Measurements from ENCODE around the gene IGF2BP1.

Gene IGF2BP1

GRCh38 chr17:49074851-49075540, 77.8 kb downstream of the IGF2BP1 start:
- no peak overlapping the region for H3K9ac ChIP-seq (ENCODE audit: low read length)
- no peaks in the 10 kb centered on the region for H3K4me1 ChIP-seq (ENCODE audit: low read length)
- no peaks in the 10 kb centered on the region for H3K9me3 ChIP-seq (ENCODE audit: insufficient read depth, low read length)
- H4K20me1 ChIP-seq (ENCODE audit: insufficient read depth, low read length) = no peaks in the 10 kb centered on the region
- no peak overlapping the region for H3K4me3 ChIP-seq (ENCODE audit: low read length)
- no peaks in the 10 kb centered on the region for H3K79me2 ChIP-seq (ENCODE audit: low read length)
- H3K27me3 ChIP-seq (ENCODE audit: low read depth, low read length) = no peaks in the 10 kb centered on the region; the same call in 1 of the 2 replicates
- no peaks in the 10 kb centered on the region for H3K36me3 ChIP-seq (replicated peaks; ENCODE audit: low read depth, low read length)
- no peak for TF ChIP-seq EZH2phosphoT487 (IDR thresholded peaks at IDR 0.05; ENCODE audit: low read depth)
- no peak for TF ChIP-seq CTCF (IDR thresholded peaks at IDR 0.05; ENCODE audit: low read depth, low read length)
- no peak overlapping the region for H3K4me2 ChIP-seq (ENCODE audit: low read length)
- no peak overlapping the region for H2AFZ ChIP-seq (ENCODE audit: low read depth, low read length)
- no peak overlapping the region for H3K27ac ChIP-seq (ENCODE audit: low read length)

GRCh38 chr17:49076573-49077384, 79.6 kb downstream of the IGF2BP1 start:
- TF ChIP-seq CTCF (IDR thresholded peaks at IDR 0.05; ENCODE audit: low read depth, low read length) = no peak
- no peak overlapping the region for H3K27ac ChIP-seq (ENCODE audit: low read length)
- H3K4me1 ChIP-seq (ENCODE audit: low read length) = no peaks in the 10 kb centered on the region
- H3K79me2 ChIP-seq (ENCODE audit: low read length) = no peaks in the 10 kb centered on the region
- H3K4me3 ChIP-seq (ENCODE audit: low read length) = no peak overlapping the region
- no peak overlapping the region for H3K4me2 ChIP-seq (ENCODE audit: low read length)
- no peak overlapping the region for H2AFZ ChIP-seq (ENCODE audit: low read depth, low read length)
- no peaks in the 10 kb centered on the region for H4K20me1 ChIP-seq (ENCODE audit: insufficient read depth, low read length)
- H3K9ac ChIP-seq (ENCODE audit: low read length) = no peak overlapping the region
- H3K27me3 ChIP-seq (ENCODE audit: low read depth, low read length) = no peaks in the 10 kb centered on the region; the same call in 1 of the 2 replicates
- no peaks in the 10 kb centered on the region for H3K9me3 ChIP-seq (ENCODE audit: insufficient read depth, low read length)
- no peaks in the 10 kb centered on the region for H3K36me3 ChIP-seq (replicated peaks; ENCODE audit: low read depth, low read length)

GRCh38 chr17:49078248-49078647, 81.1 kb downstream of the IGF2BP1 start:
- Histone ChIP-seq H2AFZ (ENCODE audit: low read depth, low read length) (no peak overlapping the region), H4K20me1 (ENCODE audit: insufficient read depth, low read length) (no peaks in the 10 kb centered on the region), H3K79me2 (ENCODE audit: low read length) (no peaks in the 10 kb centered on the region), H3K9me3 (ENCODE audit: insufficient read depth, low read length) (no peaks in the 10 kb centered on the region), H3K9ac (ENCODE audit: low read length) (no peak overlapping the region), H3K36me3 (replicated peaks; ENCODE audit: low read depth, low read length) (no peaks in the 10 kb centered on the region), H3K4me2 (ENCODE audit: low read length) (no peak overlapping the region), H3K27ac (ENCODE audit: low read length) (no peak overlapping the region), H3K4me1 (ENCODE audit: low read length) (no peaks in the 10 kb centered on the region), H3K4me3 (ENCODE audit: low read length) (no peak overlapping the region), H3K27me3 (ENCODE audit: low read depth, low read length) (peaks cover 6% of the 10 kb centered on the region; the same call in 1 of the 2 replicates)
- TF ChIP-seq CTCF (IDR thresholded peaks at IDR 0.05; ENCODE audit: low read depth, low read length) (no peak), EZH2phosphoT487 (IDR thresholded peaks at IDR 0.05; ENCODE audit: low read depth) (no peak)
